K562 (cell line): Measurements from ENCODE around the gene PLCB1. TPM values are rescaled to one million over a fixed set of nuclear protein-coding genes. Genes with fewer than 3 reads are reported as not detected.

Experiments
- ATAC-seq: fragments of 200-7000 bp; cut with Tn5 transposase; 3 replicates; pipeline ENCODE4 v1.9.1; 2020; ENCODE audit warnings: moderate library complexity
- BruUV-seq: library from RNA; stranded (reverse); fragments of 400-500 nt; replicated peaks from 2 replicates; lab custom pipeline; 2021; lab: Mats Ljungman, UMichigan
- CTCF ChIA-PET: fragments of 300-600 bp; formaldehyde crosslinking; extraction: SDS; loops from one replicate; lab custom pipeline; 2021; ENCODE audit warnings: low intra/inter-chr PET ratio; lab: Yijun Ruan, JAX
- POLR2A ChIA-PET: fragments of 300-600, 350-650 bp; sonication (Branson Sonifier 250); formaldehyde crosslinking; extraction: SDS; loops from one replicate; lab custom pipeline; 2021; ENCODE audit warnings: antibody characterized with exemption, inconsistent platforms; lab: Yijun Ruan, JAX
- DNase-seq, 4 experiments: peaks; one replicate each; pipeline versions ENCODE4 v3.0.0 to v3.0.0-alpha.2; 2011 to 2018; ENCODE audit warnings: low spot score in 3 of 4, mixed read lengths in 3 of 4; ENCODE audit errors: extremely low read depth in 1 of 4
- FAIRE-seq: peaks from 2 replicates; lab custom pipeline; 2011; peaks lifted over from hg19 to GRCh38; lab: Jason Lieb, UNC
- H2AFZ ChIP-seq: 2 replicates; pipeline ENCODE4 v1.6.0; 2011; ENCODE audit warnings: low read depth, low read length, control low read depth, inconsistent platforms
- H3K27ac ChIP-seq: fragments of 200-600 bp; 3 replicates; pipeline ENCODE4 v1.8.0; 2011; ENCODE audit warnings: low read depth, mild to moderate bottlenecking, control low read depth, inconsistent platforms, low read length, moderate library complexity, mixed read lengths; ENCODE audit errors: extremely low read depth
- H3K27me3 ChIP-seq, 2 experiments: fragments of 300-600 bp in 1 of 2; 2 replicates in 1 of 2; 3 replicates in 1 of 2; pipeline versions ENCODE4 v1.6.0 to v1.8.0; 2011; ENCODE audit warnings: inconsistent platforms in 2 of 2, low read length in 2 of 2, mild to moderate bottlenecking in 1 of 2, mixed read lengths in 1 of 2, moderate library complexity in 1 of 2; ENCODE audit not compliant: control insufficient read depth in 2 of 2, insufficient read depth in 2 of 2
- H3K36me3 ChIP-seq: fragments of 300-600 bp; 3 replicates; pipeline ENCODE4 v1.8.0; 2011; ENCODE audit warnings: mild to moderate bottlenecking, low read length, inconsistent platforms; ENCODE audit not compliant: control insufficient read depth, insufficient read depth
- H3K4me1 ChIP-seq, 2 experiments: fragments of 200-600 bp in 1 of 2; replicated peaks in 1 of 2; 2 replicates in 1 of 2; 3 replicates in 1 of 2; pipeline versions ENCODE4 v1.5.1 to v1.8.0; 2011; ENCODE audit warnings: inconsistent platforms in 2 of 2, low read length in 2 of 2, mild to moderate bottlenecking in 1 of 2, mixed read lengths in 1 of 2, moderate library complexity in 1 of 2; ENCODE audit not compliant: control insufficient read depth in 2 of 2, insufficient read depth in 2 of 2
- H3K4me2 ChIP-seq: 2 replicates; pipeline ENCODE4 v1.6.1; 2011; ENCODE audit warnings: low read length, control low read depth, inconsistent platforms, mixed read lengths; ENCODE audit not compliant: insufficient read depth
- H3K4me3 ChIP-seq: fragments of 200-600 bp; sonication (generic), shearing (Covaris generic); 2 replicates; pipeline ENCODE4 v1.5.1; 2016; ENCODE audit warnings: control low read depth, inconsistent platforms
- H3K79me2 ChIP-seq: fragments of 200-600 bp; 3 replicates; pipeline ENCODE4 v1.8.0; 2011; ENCODE audit warnings: low read length, inconsistent platforms; ENCODE audit not compliant: control insufficient read depth, insufficient read depth
- H3K9ac ChIP-seq, 2 experiments: 2 replicates each; pipeline versions ENCODE4 v1.6.0 to v1.6.1; 2011; ENCODE audit warnings: low read depth in 2 of 2, low read length in 2 of 2, control low read depth in 1 of 2, inconsistent platforms in 1 of 2, mild to moderate bottlenecking in 1 of 2, mixed read lengths in 1 of 2; ENCODE audit not compliant: insufficient read depth in 1 of 2
- H3K9me1 ChIP-seq: one replicate; pipeline ENCODE4 v1.6.0; 2011; ENCODE audit warnings: inconsistent platforms, mild to moderate bottlenecking, low read length, moderate library complexity; ENCODE audit not compliant: control insufficient read depth, insufficient read depth
- H3K9me3 ChIP-seq: replicated peaks from 2 replicates; pipeline ENCODE4 v1.5.1; 2011; ENCODE audit warnings: low read depth, low read length, inconsistent platforms; ENCODE audit not compliant: control insufficient read depth, insufficient read depth
- H4K20me1 ChIP-seq: replicated peaks from 2 replicates; pipeline ENCODE4 v1.6.1; 2011; ENCODE audit warnings: low read length, inconsistent platforms, mixed read lengths; ENCODE audit not compliant: control insufficient read depth, insufficient read depth
- MAFK ChIP-seq: IDR thresholded peaks from 2 replicates; pipeline ENCODE4 v1.6.1; 2011; ENCODE audit warnings: low read length, improper control_type of control experiment
- MEF2D ChIP-seq: conservative IDR thresholded peaks from 2 replicates; pipeline ENCODE4 v1.6.1; 2016; ENCODE audit warnings: low read depth, missing genetic modification characterization, missing compliant biosample characterization
- ZNF146 ChIP-seq: IDR thresholded peaks from one replicate; pipeline ENCODE4 v1.6.1; 2018; ENCODE audit warnings: missing compliant biosample characterization; ENCODE audit not compliant: unreplicated experiment
- ZNF589 ChIP-seq: fragments of 200-800 bp; sonication (Bioruptor generic); IDR thresholded peaks from 2 replicates; pipeline ENCODE4 v1.6.1; 2016; ENCODE audit warnings: low read depth, missing genetic modification characterization, missing compliant biosample characterization
- ZNF830 ChIP-seq: fragments of 250-450 bp; sonication (Bioruptor Pico); IDR thresholded peaks from 2 replicates; pipeline ENCODE4 v1.5.0; 2021; ENCODE audit warnings: mild to moderate bottlenecking
- WGBS: fragments of 100-300 bp; shearing (Covaris generic); methylation state at CpG from one replicate; pipeline ENCODE4 v1.1.6; 2016; ENCODE audit warnings: low coverage, mixed read lengths; ENCODE audit not compliant: insufficient coverage; ENCODE audit errors: missing lambda C conversion rate; 5-methylcytosine and 5-hydroxymethylcytosine counted together
- in situ Hi-C: fragments of 300-500 bp; cut with MboI; formaldehyde crosslinking; loops from 4 replicates; pipeline ENCODE4 v1.15.0; 2018; ENCODE audit warnings: inconsistent platforms, mixed read lengths
- intact Hi-C: fragments of 100-400 bp; cut with micrococcal nuclease; formaldehyde crosslinking; loops from 2 replicates; pipeline ENCODE4 v1.14.2; 2022
- polyA plus RNA-seq, 8 experiments: library from polyadenylated mRNA; depleted of rRNA in 4 of 8; stranded (reverse) in 5 of 8; unstranded in 3 of 8; fragments of >200 nt; fragmentation: Nextera tagmentation in 2 of 8; fragmentation: Illumina TruSeq in 1 of 8; extraction: Ambion mirVana in 2 of 8; extraction: Trizol in 1 of 8; gene quantifications; 2 replicates each; pipeline versions ENCODE4 v1.2.1 to v1.2.3, GENCODE V29; 2011 to 2014; ENCODE audit warnings: inconsistent platforms in 1 of 8, missing spikeins in 1 of 8
- total RNA-seq, 7 experiments: library from RNA; depleted of rRNA in 6 of 7; stranded (reverse); fragments of >200 nt in 6 of 7; fragmentation: Illumina TruSeq in 2 of 7; extraction: Trizol in 2 of 7; gene quantifications; 2 replicates each; pipeline versions ENCODE4 v1.2.1 to v1.2.3, GENCODE V29; 2011 to 2021; ENCODE audit warnings: low replicate concordance in 1 of 7
- TF ChIP-seq, protein P1 (sequence below): fragments of 200-800 bp; sonication (Bioruptor generic); IDR thresholded peaks from 2 replicates; pipeline ENCODE4 v1.6.1; 2017; ENCODE audit warnings: missing genetic modification characterization, missing compliant biosample characterization

The PLCB1 gene
- total and polyA plus RNA-seq, 9 of the 15 experiments (the other 6 are each of a cell fraction or from before 2014, with no cell fraction given), result 0.34 to 3.1 (median 1.3) TPM

DNA sequence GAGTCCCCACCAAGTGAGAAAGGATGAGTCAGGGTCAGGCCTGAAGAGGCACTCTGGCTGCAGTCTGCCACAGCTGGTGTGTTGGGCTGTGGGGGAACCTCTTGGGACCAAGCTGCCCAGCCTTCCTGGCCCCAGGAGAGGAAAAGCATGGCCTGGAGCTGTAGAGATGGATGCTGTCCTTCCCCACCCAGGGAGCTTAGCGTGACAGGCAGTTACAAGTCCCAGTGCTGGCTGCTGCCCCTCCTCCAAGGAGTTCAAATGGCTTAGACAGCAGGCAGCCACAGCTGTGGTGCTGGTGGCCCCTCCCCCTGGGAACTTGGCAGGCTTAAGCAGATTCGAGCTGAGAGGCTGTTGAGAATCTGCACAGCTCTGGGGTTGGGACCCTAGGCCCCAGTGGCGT is 253.2 kb downstream of the PLCB1 start:
- H2AFZ ChIP-seq, result no peak overlapping the region
- H3K4me1 ChIP-seq, result no peaks in the 10 kb centered on the region
- intact Hi-C loops, result loop anchor here (5.0 to 10.0 kb wide), 3 partner anchors 250 to 448 kb away; partner anchors contain the start of gene PLCB1
- ChIA-PET CTCF (no interaction called here), POLR2A (no interaction called here)
- DNase-seq (no peak), FAIRE-seq (no peak), ATAC-seq (no peak)
- H3K9me1 ChIP-seq, result no peaks in the 10 kb centered on the region
- BruUV-seq, result no TSS peak
- no peaks in the 10 kb centered on the region for H3K27me3 ChIP-seq
- no peaks in the 10 kb centered on the region for H3K36me3 ChIP-seq
- no peaks in the 10 kb centered on the region for H3K9me3 ChIP-seq
- no peak overlapping the region for H3K4me3 ChIP-seq
- no peak overlapping the region for H3K9ac ChIP-seq
- H3K27ac ChIP-seq, result no peak overlapping the region
- no peaks in the 10 kb centered on the region for H4K20me1 ChIP-seq
- H3K79me2 ChIP-seq, result no peaks in the 10 kb centered on the region
- TF ChIP-seq MAFK, result no peak
- TF ChIP-seq, protein P1, sequence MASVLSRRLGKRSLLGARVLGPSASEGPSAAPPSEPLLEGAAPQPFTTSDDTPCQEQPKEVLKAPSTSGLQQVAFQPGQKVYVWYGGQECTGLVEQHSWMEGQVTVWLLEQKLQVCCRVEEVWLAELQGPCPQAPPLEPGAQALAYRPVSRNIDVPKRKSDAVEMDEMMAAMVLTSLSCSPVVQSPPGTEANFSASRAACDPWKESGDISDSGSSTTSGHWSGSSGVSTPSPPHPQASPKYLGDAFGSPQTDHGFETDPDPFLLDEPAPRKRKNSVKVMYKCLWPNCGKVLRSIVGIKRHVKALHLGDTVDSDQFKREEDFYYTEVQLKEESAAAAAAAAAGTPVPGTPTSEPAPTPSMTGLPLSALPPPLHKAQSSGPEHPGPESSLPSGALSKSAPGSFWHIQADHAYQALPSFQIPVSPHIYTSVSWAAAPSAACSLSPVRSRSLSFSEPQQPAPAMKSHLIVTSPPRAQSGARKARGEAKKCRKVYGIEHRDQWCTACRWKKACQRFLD (CRISPR knock-in tag), result no peak
- TF ChIP-seq ZNF589, result no peak
- TF ChIP-seq ZNF146 (CRISPR knock-in tag), result no peak
- no peak for TF ChIP-seq ZNF830 (CRISPR knock-in tag)
- no peak for TF ChIP-seq MEF2D (tag)
- TF ChIP-seq, all 486 proteins: peak for 0
- H3K4me2 ChIP-seq, result no peak overlapping the region
- WGBS, result no CpG with 5 or more reads among the region's 3 CpGs
- in situ Hi-C loops, result loop anchor here (25.0 kb wide), 1 partner anchor 348 kb away; no protein-coding TSS in a partner anchor
